ENCODE results near the gene SRA1. TPM values are rescaled to one million over a fixed set of nuclear protein-coding genes. Genes with fewer than 3 reads are reported as not detected.
A peak's percentile ranks its signal among the peaks of the same experiment; 100 is the strongest.

The SRA1 gene
- total and polyA plus RNA-seq, 2 of the 13 experiments (the other 11 are each of a cell fraction or from before 2014, with no cell fraction given) = 14.2 to 32.8 TPM

- TF ChIP-seq SKIL (CRISPR knock-in tag; IDR thresholded peaks at IDR 0.05; ENCODE audit: borderline replicate concordance) (0 out of 2 replicates have a peak, but pooled peaks have one; percentile 8), TIGD3 (CRISPR knock-in tag; IDR thresholded peaks at IDR 0.05; ENCODE audit: borderline replicate concordance) (no peak), JARID2 (CRISPR knock-in tag; IDR thresholded peaks at IDR 0.05; ENCODE audit: insufficient replicate concordance) (peak; percentile 87), SRSF1 (optimal IDR thresholded peaks at IDR 0.05; ENCODE audit: low read depth, low read length) (peak; percentile 96), XBP1 (CRISPR knock-in tag; IDR thresholded peaks at IDR 0.05) (no peak; the same call in 1 of the 2 replicates), FOXC1 (CRISPR knock-in tag; IDR thresholded peaks at IDR 0.05; ENCODE audit: borderline replicate concordance) (peak; percentile 91), ELF1 (CRISPR knock-in tag; IDR thresholded peaks at IDR 0.05) (peak; percentile 94), ZBTB42 (CRISPR knock-in tag; IDR thresholded peaks at IDR 0.05) (no peak), ZNF687 (CRISPR knock-in tag; IDR thresholded peaks at IDR 0.05) (peak; percentile 96), MTF1 (CRISPR knock-in tag; IDR thresholded peaks at IDR 0.05) (0 out of 2 replicates have a peak, but pooled peaks have one; percentile 26), CEBPZ (IDR thresholded peaks at IDR 0.05; ENCODE audit: low read length) (no peak), ZIK1 (CRISPR knock-in tag; IDR thresholded peaks at IDR 0.05; ENCODE audit: borderline replicate concordance, low read depth) (0 out of 2 replicates have a peak, but pooled peaks have one; percentile 42), HOXA7 (CRISPR knock-in tag; IDR thresholded peaks at IDR 0.05) (no peak), TBP (CRISPR knock-in tag; IDR thresholded peaks at IDR 0.05) (no peak), MED13 (CRISPR knock-in tag; IDR thresholded peaks at IDR 0.05) (no peak), ATF4 (CRISPR knock-in tag; IDR thresholded peaks at IDR 0.05) (peak in 1 of 2 experiments; percentile 62; a peak in 1 of 4 replicates)
Observed at GRCh38 chr5:140557136-140557805, at the start of gene SRA1 (continued).

Data from HepG2 (cell line).